ENCODE measurements around the gene ADGRA1. TPM values are rescaled to one million over a fixed set of nuclear protein-coding genes. Genes with fewer than 3 reads are reported as not detected.

The ADGRA1 gene
- total and polyA plus RNA-seq, 2 of the 8 experiments (the other 6 are each of a cell fraction or from before 2014, with no cell fraction given) = 0.17 to 0.21 TPM

DNA sequence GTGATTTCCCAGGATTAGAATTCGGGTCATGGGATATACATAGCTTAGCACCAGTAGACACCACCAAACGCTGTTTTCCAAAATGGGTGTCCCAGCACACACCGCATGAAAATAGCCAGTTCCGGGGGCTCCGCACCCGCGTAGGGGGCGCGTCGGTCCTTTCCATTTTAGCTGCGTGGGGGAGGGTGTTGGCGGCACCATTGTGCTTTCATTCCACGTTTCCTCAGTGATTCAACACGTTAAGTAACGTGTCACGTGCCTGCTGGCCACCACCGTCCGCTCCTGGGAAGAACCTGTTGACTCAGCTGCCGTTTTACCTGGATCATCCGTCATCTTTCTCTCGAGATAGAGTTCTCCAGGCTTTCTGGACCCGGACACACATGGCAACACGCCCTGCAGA, 25.6 kb upstream of the ADGRA1 start (continued):
- no peak for TF ChIP-seq SP1 (IDR thresholded peaks at IDR 0.05; ENCODE audit: low read depth, low read length)
- no peak for TF ChIP-seq JUN (IDR thresholded peaks at IDR 0.05; ENCODE audit: low read depth, low read length)
